ENCODE results near the gene SFT2D3. TPM values are rescaled to one million over a fixed set of nuclear protein-coding genes. Genes with fewer than 3 reads are reported as not detected.
A peak's percentile ranks its signal among the peaks of the same experiment; 100 is the strongest.

Gene SFT2D3
- total and polyA plus RNA-seq, 3 donors from 2014 or later, result 7.4 to 13.2 (median 12.9) TPM

DNA sequence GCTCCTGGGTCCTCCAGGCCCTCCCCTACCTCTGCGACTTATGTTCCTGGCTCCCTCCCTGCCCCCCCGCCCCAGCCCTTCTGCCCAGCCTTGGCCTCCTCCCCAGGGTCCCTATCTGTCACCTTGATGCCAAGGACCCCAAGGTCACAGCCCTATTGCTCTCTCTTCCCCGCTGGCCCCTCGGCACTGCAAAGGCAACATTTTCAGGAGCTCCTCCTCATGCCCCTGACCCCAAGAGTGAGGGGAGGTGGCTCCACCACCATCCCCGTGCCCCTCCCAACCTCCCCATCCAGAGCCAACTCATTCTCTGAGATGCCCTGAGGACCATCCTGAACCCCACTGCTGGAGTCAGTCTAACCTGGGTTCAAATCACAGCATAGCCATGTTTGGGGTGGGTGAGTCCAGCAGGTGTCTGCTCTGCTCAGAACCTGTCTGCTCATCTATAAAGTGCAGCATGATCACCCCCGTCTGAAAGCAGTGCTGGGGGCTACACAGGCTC is 37.7 kb upstream of the SFT2D3 start:
- Histone ChIP-seq H3K27ac (no peak overlapping the region), H3K27me3 (no peaks in the 10 kb centered on the region), H3K36me3 (ENCODE audit: low read depth, missing control alignments) (no peaks in the 10 kb centered on the region), H3K4me1 (peaks cover 28% of the 10 kb centered on the region), H3K4me3 (peak overlapping the region in 1 of 2 donors; percentile 27), H3K9me3 (no peaks in the 10 kb centered on the region)
- WGBS, 2 donors, result 53 to 78% methylated on average over 3 to 6 of the region's 6 CpGs
- intact Hi-C loops (cut with DNase I; ENCODE audit: low total_unique reads), result no loop called here
- TF ChIP-seq, protein P1, sequence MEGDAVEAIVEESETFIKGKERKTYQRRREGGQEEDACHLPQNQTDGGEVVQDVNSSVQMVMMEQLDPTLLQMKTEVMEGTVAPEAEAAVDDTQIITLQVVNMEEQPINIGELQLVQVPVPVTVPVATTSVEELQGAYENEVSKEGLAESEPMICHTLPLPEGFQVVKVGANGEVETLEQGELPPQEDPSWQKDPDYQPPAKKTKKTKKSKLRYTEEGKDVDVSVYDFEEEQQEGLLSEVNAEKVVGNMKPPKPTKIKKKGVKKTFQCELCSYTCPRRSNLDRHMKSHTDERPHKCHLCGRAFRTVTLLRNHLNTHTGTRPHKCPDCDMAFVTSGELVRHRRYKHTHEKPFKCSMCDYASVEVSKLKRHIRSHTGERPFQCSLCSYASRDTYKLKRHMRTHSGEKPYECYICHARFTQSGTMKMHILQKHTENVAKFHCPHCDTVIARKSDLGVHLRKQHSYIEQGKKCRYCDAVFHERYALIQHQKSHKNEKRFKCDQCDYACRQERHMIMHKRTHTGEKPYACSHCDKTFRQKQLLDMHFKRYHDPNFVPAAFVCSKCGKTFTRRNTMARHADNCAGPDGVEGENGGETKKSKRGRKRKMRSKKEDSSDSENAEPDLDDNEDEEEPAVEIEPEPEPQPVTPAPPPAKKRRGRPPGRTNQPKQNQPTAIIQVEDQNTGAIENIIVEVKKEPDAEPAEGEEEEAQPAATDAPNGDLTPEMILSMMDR (IDR thresholded peaks at IDR 0.05), result no peak
- no peak for TF ChIP-seq POLR2A (IDR thresholded peaks at IDR 0.05)
- DNase-seq, result no peak

DNA sequence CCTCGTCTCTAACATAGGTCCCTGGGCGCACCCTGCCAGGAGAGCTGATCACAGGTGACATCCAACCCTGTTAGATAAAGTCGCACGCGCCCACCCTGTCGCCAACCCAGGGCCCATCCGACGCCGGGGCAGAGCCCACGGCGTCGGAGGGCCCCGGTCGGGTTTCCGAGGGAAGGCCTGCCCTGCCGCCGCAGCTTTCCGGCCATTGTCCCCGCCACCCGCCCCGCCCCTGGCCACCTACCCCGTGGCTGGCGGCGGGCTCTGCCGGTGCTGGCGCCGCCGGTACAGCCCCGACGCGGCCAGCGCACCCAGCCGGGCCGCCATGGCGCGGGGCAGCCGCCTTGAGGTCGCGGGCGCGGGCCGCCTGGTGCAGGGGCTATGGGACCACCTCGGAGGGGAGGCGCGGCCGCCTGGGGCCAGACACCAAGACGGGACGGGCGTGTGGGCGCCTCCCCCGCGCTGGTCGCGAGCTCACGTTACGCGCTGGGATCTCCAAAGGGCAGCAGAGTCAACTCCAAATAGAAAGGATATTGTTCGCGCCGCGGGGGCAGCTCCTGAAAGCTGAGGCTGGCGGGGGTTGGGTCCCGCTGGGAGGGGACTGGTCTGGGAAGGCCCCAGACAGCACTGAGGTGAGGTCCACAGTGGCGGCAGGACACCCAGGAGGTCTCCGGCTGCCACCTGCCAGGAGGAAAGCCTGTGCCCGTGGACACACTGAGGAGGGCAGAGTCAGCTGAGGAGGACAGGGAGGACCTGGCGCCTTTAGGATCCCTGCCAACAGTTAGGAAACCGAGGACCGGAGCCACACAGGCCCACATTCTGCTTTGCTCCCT is 37.0 kb upstream of the SFT2D3 start:
- no peaks in the 10 kb centered on the region for H3K27me3 ChIP-seq
- WGBS, 2 donors, result 28% methylated on average over 63 of the region's 69 CpGs; no CpG with 5 or more reads in 1 of the 2 donors
- H3K9me3 ChIP-seq, result no peaks in the 10 kb centered on the region
- H3K4me1 ChIP-seq, result peaks cover 25% of the 10 kb centered on the region
- H3K27ac ChIP-seq, result peak overlapping the region in 1 of 2 donors; percentile 50
- peak; percentile 49 for DNase-seq
- intact Hi-C loops (cut with DNase I; ENCODE audit: low total_unique reads), result no loop called here
- H3K4me3 ChIP-seq, result peak overlapping the region; percentile 27 to 36
- TF ChIP-seq POLR2A (IDR thresholded peaks at IDR 0.05), result no peak
- TF ChIP-seq, protein P1 (IDR thresholded peaks at IDR 0.05), result no peak
- no peaks in the 10 kb centered on the region for H3K36me3 ChIP-seq (ENCODE audit: low read depth, missing control alignments)

DNA sequence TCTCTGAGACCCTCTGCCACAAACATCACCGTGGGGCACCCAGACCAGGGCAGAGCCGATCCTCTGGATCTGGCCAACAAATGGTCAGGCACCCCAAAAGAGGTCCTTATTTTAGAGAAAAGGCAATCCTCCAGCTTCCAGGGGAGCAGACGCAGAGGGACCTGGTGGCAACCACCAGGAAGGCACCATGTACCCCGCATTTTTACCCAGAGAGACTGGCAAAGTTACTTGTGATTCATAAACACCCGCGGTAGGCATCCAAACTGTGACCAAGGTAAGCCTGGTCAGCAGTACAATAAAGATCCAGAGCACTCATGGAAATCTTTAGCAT is 36.4 kb upstream of the SFT2D3 start:
- intact Hi-C loops (cut with DNase I; ENCODE audit: low total_unique reads), result no loop called here
- Histone ChIP-seq H3K9me3 (no peaks in the 10 kb centered on the region), H3K36me3 (ENCODE audit: low read depth, missing control alignments) (no peaks in the 10 kb centered on the region), H3K4me3 (peak overlapping the region in 1 of 2 donors; percentile 27), H3K27me3 (no peaks in the 10 kb centered on the region), H3K4me1 (peaks cover 21% of the 10 kb centered on the region), H3K27ac (peak overlapping the region in 1 of 2 donors; percentile 50)
- 73 to 77% methylated on average over 4 to 6 of the region's 6 CpGs for WGBS, 2 donors
- DNase-seq, result no peak
- no peak for TF ChIP-seq POLR2A (IDR thresholded peaks at IDR 0.05)
- TF ChIP-seq, protein P1 (IDR thresholded peaks at IDR 0.05), result no peak

DNA sequence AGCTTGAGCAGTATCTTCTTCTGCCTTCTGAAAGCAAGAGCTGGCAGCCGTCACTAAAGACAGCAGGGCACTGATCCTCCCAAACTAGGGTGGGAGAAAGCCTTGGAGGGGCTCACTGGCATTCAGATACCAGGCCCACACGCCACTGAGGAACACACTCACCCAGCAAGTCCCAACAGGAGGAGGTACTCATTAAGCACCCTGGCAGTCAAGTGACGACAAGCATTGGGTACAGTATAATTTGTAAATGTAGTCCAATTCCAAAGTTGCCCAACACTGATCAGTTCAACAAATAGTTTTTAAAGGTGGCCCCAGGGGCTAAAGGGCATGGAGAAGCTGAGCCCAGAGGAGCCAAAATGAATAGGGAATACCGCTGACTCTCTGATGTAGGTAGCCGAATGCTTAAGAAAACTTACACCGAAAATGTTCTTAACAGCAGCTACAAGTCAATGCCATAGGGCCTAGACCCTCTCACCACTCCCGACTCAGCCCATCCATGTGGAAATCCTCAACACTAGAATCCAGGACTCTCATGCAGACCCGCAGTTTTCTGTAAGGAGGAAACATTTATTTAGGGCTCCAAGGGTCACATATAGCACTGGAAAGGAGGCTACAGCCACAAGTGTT is 35.9 kb upstream of the SFT2D3 start:
- Histone ChIP-seq H3K36me3 (ENCODE audit: low read depth, missing control alignments) (no peaks in the 10 kb centered on the region), H3K27ac (peak overlapping the region in 1 of 2 donors; percentile 50), H3K9me3 (no peaks in the 10 kb centered on the region), H3K4me1 (peaks cover 19% of the 10 kb centered on the region), H3K4me3 (no peak overlapping the region), H3K27me3 (no peaks in the 10 kb centered on the region)
- TF ChIP-seq POLR2A (IDR thresholded peaks at IDR 0.05), result no peak
- TF ChIP-seq, protein P1 (IDR thresholded peaks at IDR 0.05), result no peak
- 87 to 89% methylated on average over 8 of the region's 8 CpGs for WGBS, 2 donors
- no peak for DNase-seq
- intact Hi-C loops (cut with DNase I; ENCODE audit: low total_unique reads), result no loop called here

All from testis (tissue), 3 donors.